NCI-H2227 treated with DMSO at 0.1 percent for 48 hours (cell line): Measurements from ENCODE around the gene CD248.
"Not testable (repeated sequence)": the region's sequence is repeated elsewhere in the genome, so short reads cannot be mapped to it uniquely, and the experiment has no call there.

ENCODE experiments used
- DNase-seq: peaks from one replicate; lab custom pipeline; 2025; lab: John Stamatoyannopoulos, UW

Gene CD248

GRCh38 chr11:66276619-66277018 is 40.2 kb downstream of the CD248 start:
- DNase-seq: not testable (repeated sequence)

- DNase-seq: no peak
These were observed 40.7 kb downstream of the CD248 start for GRCh38 chr11:66275984-66276612.

- DNase-seq: no peak
These were observed 41.4 kb downstream of the CD248 start for GRCh38 chr11:66275396-66275795.

GRCh38 chr11:66274219-66274618 is 42.6 kb downstream of the CD248 start:
- no peak for DNase-seq

GRCh38 chr11:66272596-66272995 is 44.2 kb downstream of the CD248 start:
- DNase-seq: no peak

- DNase-seq: no peak
These were observed 45.0 kb downstream of the CD248 start for GRCh38 chr11:66271816-66272215.

- DNase-seq: no peak
These were observed 47.6 kb downstream of the CD248 start for GRCh38 chr11:66268952-66269905.

GRCh38 chr11:66268244-66268951 is 48.4 kb downstream of the CD248 start, which contains the start of gene RAB1B:
RAB1B (plus strand) TSS chr11:66268639; CDS start chr11:66268680, 41 bp downstream.
- peak; percentile 98 for DNase-seq

- peak; percentile 91 for DNase-seq
These were observed 49.2 kb downstream of the CD248 start for GRCh38 chr11:66267379-66268243.

- DNase-seq: no peak
These were observed 49.8 kb downstream of the CD248 start for GRCh38 chr11:66267039-66267378.

- DNase-seq: no peak
These were observed 50.3 kb downstream of the CD248 start for GRCh38 chr11:66266378-66267038.

- DNase-seq: no peak
These were observed 51.1 kb downstream of the CD248 start for GRCh38 chr11:66265531-66266377.

- DNase-seq: no peak
These were observed 51.9 kb downstream of the CD248 start for GRCh38 chr11:66264914-66265313.
